Measurements from ENCODE around the gene RETREG2. TPM values are rescaled to one million over a fixed set of nuclear protein-coding genes. Genes with fewer than 3 reads are reported as not detected.

Gene RETREG2
- total RNA-seq, 4 donors from 2014 or later = 82.3 to 122 (median 100) TPM

DNA sequence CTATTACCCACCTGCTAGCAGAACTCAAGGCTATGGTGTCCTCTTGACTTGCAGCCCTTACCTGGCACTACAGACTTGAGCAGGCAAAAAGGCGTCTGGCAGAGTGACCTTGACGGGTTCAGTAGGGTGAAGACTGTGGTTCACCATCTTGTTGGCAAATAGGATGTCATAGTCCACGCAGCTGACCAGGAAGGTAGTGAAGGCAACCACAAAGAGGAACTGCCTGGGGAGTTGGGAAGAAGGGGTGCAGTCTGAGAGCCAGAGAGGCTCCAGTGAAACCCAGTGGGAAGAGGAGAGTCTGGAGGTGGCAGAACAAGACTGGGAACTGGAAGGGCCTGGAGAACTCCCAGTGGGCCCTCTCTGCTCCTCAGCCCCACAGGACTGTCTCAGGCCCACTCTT lies 47.3 kb downstream of the RETREG2 start:
- Histone ChIP-seq H3K27ac (no peak overlapping the region), H3K4me1 (peaks cover 15 to 16% of the 10 kb centered on the region in 2 donors), H3K27me3 (no peaks in the 10 kb centered on the region), H3K36me3 (peaks cover 53 to 56% of the 10 kb centered on the region in 2 donors), H3K9me3 (no peaks in the 10 kb centered on the region), H3K4me3 (replicated peaks in 1 of 3) (no peak overlapping the region)
- TF ChIP-seq POLR2A (IDR thresholded peaks at IDR 0.05) (no peak), CTCF (IDR thresholded peaks at IDR 0.05) (no peak)
- no peak for DNase-seq
- 97 to 100% methylated on average over 3 of the region's 3 CpGs for WGBS, 2 donors
- intact Hi-C loops (cut with DNase I) = no loop called here

DNA sequence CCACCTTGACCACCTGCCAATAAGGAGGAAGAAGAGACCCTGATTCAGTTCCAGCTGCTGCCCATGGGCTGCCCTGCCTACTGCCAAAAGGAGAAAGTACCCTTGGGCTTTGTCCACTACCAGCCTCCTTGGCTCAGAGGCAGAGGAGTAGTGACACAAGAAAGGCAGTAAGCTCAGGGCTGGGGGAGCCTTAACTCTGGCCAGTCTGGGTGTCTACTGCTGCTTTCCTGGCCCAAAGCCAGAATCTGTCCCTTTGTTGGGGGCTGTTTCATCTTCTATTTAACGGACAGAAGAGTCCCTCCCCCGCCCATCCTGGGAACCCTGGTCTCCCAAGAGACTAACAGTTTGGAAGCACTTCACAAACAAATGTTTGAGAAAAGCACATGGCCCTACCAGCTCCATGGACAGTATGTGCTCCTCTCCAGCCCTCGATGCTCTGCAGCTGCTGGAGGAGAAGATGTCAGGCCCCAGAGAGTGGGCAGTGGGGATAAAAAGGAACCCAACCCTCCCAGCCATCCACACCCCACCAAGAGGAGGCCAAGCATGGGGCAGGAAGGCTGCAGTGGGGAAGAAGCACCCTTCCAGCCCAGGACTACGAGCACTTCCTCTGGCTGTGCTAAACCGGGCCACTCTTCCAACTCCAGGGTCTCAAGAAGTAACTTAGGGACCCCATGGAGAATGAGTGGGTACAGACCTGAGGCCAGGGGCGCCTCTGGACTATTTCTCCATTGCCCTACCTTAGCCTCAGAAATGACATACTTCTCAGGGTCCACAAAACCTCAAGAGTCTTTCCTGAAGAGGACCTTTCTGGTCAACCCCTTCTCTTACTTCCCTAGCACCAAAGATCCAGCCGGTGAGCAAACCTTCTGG lies 50.2 kb downstream of the RETREG2 start:
- Histone ChIP-seq H3K4me3 (replicated peaks in 1 of 3) (peak overlapping the region; percentile 53 to 81 (median 70)), H3K4me1 (peaks cover 24% of the 10 kb centered on the region in 2 donors), H3K27ac (peak overlapping the region in 2 of 3 donors; percentile 88 to 92), H3K36me3 (peaks cover 42% of the 10 kb centered on the region in 2 donors), H3K9me3 (no peaks in the 10 kb centered on the region), H3K27me3 (no peaks in the 10 kb centered on the region)
- TF ChIP-seq CTCF (IDR thresholded peaks at IDR 0.05) (no peak), POLR2A (IDR thresholded peaks at IDR 0.05) (no peak)
- intact Hi-C loops (cut with DNase I) = no loop called here
- WGBS, 2 donors = 36 to 55% methylated on average over 5 to 7 of the region's 7 CpGs
- no peak for DNase-seq

GRCh38 chr2:219228911-219229304 lies 50.8 kb downstream of the RETREG2 start:
- Histone ChIP-seq H3K36me3 (peaks cover 42% of the 10 kb centered on the region in 2 donors), H3K9me3 (no peaks in the 10 kb centered on the region), H3K27me3 (no peaks in the 10 kb centered on the region), H3K4me3 (replicated peaks in 1 of 3) (peak overlapping the region; percentile 53 to 81 (median 70)), H3K4me1 (peaks cover 24% of the 10 kb centered on the region in 2 donors), H3K27ac (peak overlapping the region; percentile 86 to 92 (median 88))
- 0 to 3% methylated on average over 4 to 10 of the region's 19 CpGs for WGBS, 2 donors
- no peak for TF ChIP-seq CTCF (IDR thresholded peaks at IDR 0.05)
- no peak for TF ChIP-seq POLR2A (IDR thresholded peaks at IDR 0.05)
- no peak for DNase-seq
- intact Hi-C loops (cut with DNase I) = no loop called here

DNA sequence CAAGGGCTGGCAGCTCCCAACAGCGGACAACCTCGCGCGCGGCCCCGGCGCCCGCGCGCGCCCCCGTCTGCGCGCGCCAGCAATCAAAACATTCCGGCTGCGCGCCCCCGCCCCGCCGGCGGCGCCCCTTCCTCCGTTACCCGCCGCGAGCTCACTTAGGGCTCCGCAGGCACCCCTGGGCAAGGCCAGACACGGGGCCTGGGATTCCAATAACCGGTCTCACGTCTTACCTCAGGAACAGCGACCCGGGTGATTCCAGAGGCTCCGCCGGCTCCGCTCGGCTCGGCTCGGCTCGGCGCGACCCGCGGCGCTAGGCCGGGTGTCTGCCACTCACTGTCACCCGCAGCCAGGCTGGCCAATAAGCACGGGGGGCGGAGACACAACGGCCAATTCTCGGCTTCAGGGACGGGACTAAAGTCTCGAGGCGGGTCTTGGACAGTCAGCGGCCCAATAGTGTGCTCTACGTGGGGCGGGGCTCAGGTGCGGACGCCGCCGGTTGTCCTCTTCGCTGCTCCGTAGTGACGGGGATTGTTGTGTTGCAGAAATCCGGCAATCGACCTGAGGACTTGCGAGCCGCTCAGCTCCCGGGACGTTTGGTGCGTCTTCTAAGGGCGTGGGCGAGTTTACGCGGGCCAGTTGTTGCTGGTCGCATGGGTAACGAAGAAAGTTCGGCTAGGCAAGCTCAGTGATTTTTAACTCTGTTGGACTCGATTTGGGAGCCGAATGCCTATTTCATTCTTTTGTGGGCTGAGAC lies 51.4 kb downstream of the RETREG2 start, which contains the start of the genes ANKZF1 and ATG9A:
Gene ANKZF1 (plus strand): TSS at position 502 of the 754 bp plus-strand sequence. CDS start 452 bp downstream, outside the sequence.
Gene ATG9A (minus strand): TSS at position 332 of the 754 bp plus-strand sequence. CDS start 1,612 bp downstream, outside the sequence.
- H3K27me3 ChIP-seq = no peaks in the 10 kb centered on the region
- H3K36me3 ChIP-seq = peaks cover 42% of the 10 kb centered on the region in 2 donors
- TF ChIP-seq POLR2A (IDR thresholded peaks at IDR 0.05) (peak; percentile 58 to 91), CTCF (IDR thresholded peaks at IDR 0.05) (peak in 1 of 6 experiments; percentile 11)
- DNase-seq = peak; percentile 100
- 0 to 2% methylated on average over 26 to 32 of the region's 80 CpGs for WGBS, 2 donors
- H3K9me3 ChIP-seq = no peaks in the 10 kb centered on the region
- peaks cover 24% of the 10 kb centered on the region in 2 donors for H3K4me1 ChIP-seq
- H3K4me3 ChIP-seq (replicated peaks in 1 of 3) = peak within 1 kb of the TSS; percentile 70 to 81 (median 75)
- intact Hi-C loops (cut with DNase I) = no loop called here
- peak within 1 kb of the TSS; percentile 86 to 92 (median 88) for H3K27ac ChIP-seq
